Right lobe of liver (tissue), 4 donors: ENCODE data around the gene NKX6-2.

ENCODE experiments used
- CTCF ChIP-seq, 4 donors: fragments of 200-600 bp in 3 of 4; fragments of 450-650 bp in 1 of 4; IDR thresholded peaks; one replicate each; pipeline versions ENCODE4 v1.5.1 to v1.8.0; 2016 to 2022; ENCODE audit warnings: antibody characterized with exemption in 4 of 4, mild to moderate bottlenecking in 2 of 4
- POLR2A ChIP-seq: fragments of 450-650 bp; IDR thresholded peaks from one replicate; pipeline ENCODE4 v1.6.1; 2017; ENCODE audit warnings: antibody characterized with exemption, mild to moderate bottlenecking
- donor health status: DM: no; HTN: no; CAD: no.
- donor health status: DM: no; HTN: no; CAD: no.
- donor health status: DM: no; HTN: yes; CAD: no.

GRCh38 chr10:132811891-132812481 is 26.0 kb upstream of the NKX6-2 start:
- TF ChIP-seq CTCF (IDR thresholded peaks at IDR 0.05) (no peak), POLR2A (no peak)
